ENCODE measurements around the gene SRL.
"Not testable (repeated sequence)": the region's sequence is repeated elsewhere in the genome, so short reads cannot be mapped to it uniquely, and the experiment has no call there.

DNA sequence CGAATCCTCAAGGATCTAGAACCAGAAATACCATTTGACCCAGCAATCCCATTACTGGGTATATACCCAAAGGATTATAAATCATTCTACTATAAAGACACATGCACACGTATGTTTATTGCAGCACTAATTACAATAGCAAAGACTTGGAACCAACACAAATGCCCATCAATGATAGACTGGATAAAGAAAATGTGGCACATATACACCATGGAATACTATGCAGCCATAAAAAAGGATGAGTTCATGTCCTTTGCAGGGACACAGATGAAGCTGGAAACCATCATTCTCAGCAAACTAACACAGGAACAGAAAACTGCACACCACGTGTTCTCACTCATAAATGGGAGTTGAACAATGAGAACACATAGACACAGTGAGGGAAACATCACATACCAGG is 85.4 kb downstream of the SRL start:
- TF ChIP-seq, protein P1, sequence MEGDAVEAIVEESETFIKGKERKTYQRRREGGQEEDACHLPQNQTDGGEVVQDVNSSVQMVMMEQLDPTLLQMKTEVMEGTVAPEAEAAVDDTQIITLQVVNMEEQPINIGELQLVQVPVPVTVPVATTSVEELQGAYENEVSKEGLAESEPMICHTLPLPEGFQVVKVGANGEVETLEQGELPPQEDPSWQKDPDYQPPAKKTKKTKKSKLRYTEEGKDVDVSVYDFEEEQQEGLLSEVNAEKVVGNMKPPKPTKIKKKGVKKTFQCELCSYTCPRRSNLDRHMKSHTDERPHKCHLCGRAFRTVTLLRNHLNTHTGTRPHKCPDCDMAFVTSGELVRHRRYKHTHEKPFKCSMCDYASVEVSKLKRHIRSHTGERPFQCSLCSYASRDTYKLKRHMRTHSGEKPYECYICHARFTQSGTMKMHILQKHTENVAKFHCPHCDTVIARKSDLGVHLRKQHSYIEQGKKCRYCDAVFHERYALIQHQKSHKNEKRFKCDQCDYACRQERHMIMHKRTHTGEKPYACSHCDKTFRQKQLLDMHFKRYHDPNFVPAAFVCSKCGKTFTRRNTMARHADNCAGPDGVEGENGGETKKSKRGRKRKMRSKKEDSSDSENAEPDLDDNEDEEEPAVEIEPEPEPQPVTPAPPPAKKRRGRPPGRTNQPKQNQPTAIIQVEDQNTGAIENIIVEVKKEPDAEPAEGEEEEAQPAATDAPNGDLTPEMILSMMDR (IDR thresholded peaks at IDR 0.05) = not testable (repeated sequence)
- TF ChIP-seq POLR2A (IDR thresholded peaks at IDR 0.05) = not testable (repeated sequence)
